Left lung (tissue), 10 donors: ENCODE results near the gene ARHGAP10. TPM values are rescaled to one million over a fixed set of nuclear protein-coding genes. Genes with fewer than 3 reads are reported as not detected.
A peak's percentile ranks its signal among the peaks of the same experiment; 100 is the strongest.

Source experiments
- ATAC-seq: fragments of 200-7000 bp; cut with Tn5 transposase; one replicate; pipeline ENCODE4 v1.9.1; 2020; ENCODE audit warnings: moderate library complexity
- DNase-seq, 4 donors: peaks; one replicate each; pipeline ENCODE4 v3.0.0-alpha.2; 2013 to 2020
- H3K27ac ChIP-seq, 2 donors: fragments of 200-600 bp; sonication (generic) in 1 of 2; one replicate each; pipeline versions ENCODE4 v1.5.0 to v1.8.0; 2020 to 2021
- H3K27me3 ChIP-seq, 2 donors: fragments of 200-600 bp; sonication (generic) in 1 of 2; one replicate each; pipeline versions ENCODE4 v1.5.0 to v1.8.0; 2020 to 2021
- H3K36me3 ChIP-seq, 2 donors: fragments of 200-600 bp; sonication (generic) in 1 of 2; one replicate each; pipeline versions ENCODE4 v1.5.0 to v1.8.0; 2020 to 2021
- H3K4me1 ChIP-seq, 2 donors: fragments of 200-600 bp; one replicate each; pipeline ENCODE4 v1.8.0; 2021
- H3K4me3 ChIP-seq, 2 donors: fragments of 200-600 bp; sonication (generic) in 1 of 2; one replicate each; pipeline versions ENCODE4 v1.5.0 to v1.8.0; 2020 to 2021; ENCODE audit warnings: mild to moderate bottlenecking in 1 of 2
- H3K9me3 ChIP-seq, 2 donors: fragments of 200-600 bp; sonication (generic) in 1 of 2; one replicate each; pipeline versions ENCODE4 v1.5.0 to v1.8.0; 2020 to 2021
- intact Hi-C, 2 donors: fragments of 100-400 bp; cut with DNase I; formaldehyde crosslinking; loops; one replicate each; pipeline versions ENCODE4 v1.11.2 to v1.14.2; 2022
- polyA plus RNA-seq, 6 donors: library from polyadenylated mRNA; unstranded; fragments of 120-200 nt; gene quantifications; one replicate each; pipeline ENCODE4 v1.2.1, GENCODE V29; 2013; ENCODE audit not compliant: insufficient read length in 6 of 6
- total RNA-seq, 2 donors: library from RNA; stranded (reverse); fragmentation: NEBNext Ultra II Directional; extraction: Animal tissue kit (Norgen Biotek cat#: 25700); gene quantifications; one replicate each; pipeline ENCODE4 v1.2.1, GENCODE V29; 2021
- TF ChIP-seq, protein P1 (sequence below), 2 donors: fragments of 200-600 bp; sonication (generic) in 1 of 2; IDR thresholded peaks; one replicate each; pipeline versions ENCODE4 v1.5.0 to v1.8.0; 2021; ENCODE audit warnings: antibody characterized with exemption in 2 of 2
- donor health status: DM: no; HTN: yes; CAD: no.
- donor health status: DM: no; HTN: no; CAD: no.

Gene ARHGAP10
- total and polyA plus RNA-seq, 8 donors, result 11.6 to 25.4 (median 14.2) TPM

DNA sequence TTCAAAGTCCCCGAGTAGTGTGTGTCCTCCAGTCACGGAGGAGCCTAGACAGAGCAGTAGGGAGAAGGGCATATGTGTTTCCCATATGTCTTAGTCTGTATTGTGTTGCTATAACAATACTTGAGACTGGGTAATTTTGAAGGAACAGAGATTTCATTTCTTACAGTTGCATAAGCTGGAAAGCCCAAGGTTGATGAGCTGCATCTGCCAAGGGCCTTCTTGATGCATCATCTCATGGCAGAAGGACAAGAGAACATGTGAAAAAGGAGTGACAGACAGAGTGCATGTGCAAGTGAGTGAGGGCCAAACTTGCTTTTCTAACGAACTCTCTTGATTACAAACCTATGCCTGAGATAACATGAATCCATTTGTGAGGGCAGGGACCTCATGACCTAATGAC, 243.4 kb downstream of the ARHGAP10 start:
- TF ChIP-seq, protein P1, sequence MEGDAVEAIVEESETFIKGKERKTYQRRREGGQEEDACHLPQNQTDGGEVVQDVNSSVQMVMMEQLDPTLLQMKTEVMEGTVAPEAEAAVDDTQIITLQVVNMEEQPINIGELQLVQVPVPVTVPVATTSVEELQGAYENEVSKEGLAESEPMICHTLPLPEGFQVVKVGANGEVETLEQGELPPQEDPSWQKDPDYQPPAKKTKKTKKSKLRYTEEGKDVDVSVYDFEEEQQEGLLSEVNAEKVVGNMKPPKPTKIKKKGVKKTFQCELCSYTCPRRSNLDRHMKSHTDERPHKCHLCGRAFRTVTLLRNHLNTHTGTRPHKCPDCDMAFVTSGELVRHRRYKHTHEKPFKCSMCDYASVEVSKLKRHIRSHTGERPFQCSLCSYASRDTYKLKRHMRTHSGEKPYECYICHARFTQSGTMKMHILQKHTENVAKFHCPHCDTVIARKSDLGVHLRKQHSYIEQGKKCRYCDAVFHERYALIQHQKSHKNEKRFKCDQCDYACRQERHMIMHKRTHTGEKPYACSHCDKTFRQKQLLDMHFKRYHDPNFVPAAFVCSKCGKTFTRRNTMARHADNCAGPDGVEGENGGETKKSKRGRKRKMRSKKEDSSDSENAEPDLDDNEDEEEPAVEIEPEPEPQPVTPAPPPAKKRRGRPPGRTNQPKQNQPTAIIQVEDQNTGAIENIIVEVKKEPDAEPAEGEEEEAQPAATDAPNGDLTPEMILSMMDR (IDR thresholded peaks at IDR 0.05), result no peak
- no peaks in the 10 kb centered on the region for H3K9me3 ChIP-seq
- DNase-seq (no peak), ATAC-seq (no peak)
- no peak overlapping the region for H3K27ac ChIP-seq
- H3K27me3 ChIP-seq, result no peaks in the 10 kb centered on the region
- H3K4me3 ChIP-seq, result no peak overlapping the region
- H3K4me1 ChIP-seq, result no peaks in the 10 kb centered on the region
- intact Hi-C loops, result no loop called here
- H3K36me3 ChIP-seq, result no peaks in the 10 kb centered on the region

DNA sequence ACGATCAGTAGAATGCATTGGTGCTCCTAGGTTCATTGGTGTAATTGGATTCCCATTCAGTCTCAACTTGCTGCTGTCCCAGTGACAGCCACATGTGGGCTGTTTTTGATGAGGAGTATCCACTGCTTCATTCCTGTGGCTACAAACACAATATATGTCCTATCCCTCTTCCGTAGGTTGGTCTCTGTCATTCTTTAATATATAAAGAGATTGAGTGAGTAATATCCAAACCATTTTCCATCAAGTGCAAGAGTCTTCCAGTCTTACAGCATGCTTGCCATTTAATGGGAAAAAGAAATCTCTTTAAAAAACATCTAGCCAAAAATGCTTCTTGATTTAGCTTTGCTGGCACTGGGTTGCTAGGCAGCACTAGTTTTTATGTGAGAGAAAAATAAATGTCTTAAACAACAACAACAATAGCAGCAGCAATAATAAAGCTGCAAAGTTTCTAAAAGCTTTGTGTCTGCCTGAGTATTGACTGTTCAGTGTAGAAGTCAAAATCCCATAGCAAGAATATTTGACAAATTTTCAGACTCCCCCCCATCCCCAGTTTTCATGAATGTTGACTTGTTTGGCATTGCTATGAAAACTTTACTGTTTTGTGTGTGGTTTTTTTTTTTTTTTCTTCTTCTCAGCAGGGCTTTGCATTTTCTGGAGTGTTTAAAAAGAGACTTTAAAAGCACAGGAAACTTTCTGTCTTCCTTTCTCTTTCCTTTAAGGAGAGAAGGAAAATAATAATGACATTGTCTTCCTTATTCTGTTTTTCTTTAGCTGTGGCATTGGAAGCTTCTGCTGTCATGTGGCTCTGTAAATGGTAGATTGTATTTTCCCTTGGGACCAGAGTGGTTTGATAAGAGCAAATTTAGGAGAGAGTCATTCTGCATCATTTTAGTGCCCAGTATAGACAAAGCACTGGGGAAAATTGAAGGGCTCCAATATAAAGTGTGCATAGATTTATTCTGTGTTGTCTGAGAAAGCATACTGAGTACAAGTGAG, 244.3 kb downstream of the ARHGAP10 start:
- no peak overlapping the region for H3K4me3 ChIP-seq
- H3K4me1 ChIP-seq, result no peaks in the 10 kb centered on the region
- intact Hi-C loops, result no loop called here
- no peak for DNase-seq
- TF ChIP-seq, protein P1 (IDR thresholded peaks at IDR 0.05), result no peak
- no peaks in the 10 kb centered on the region for H3K36me3 ChIP-seq
- H3K27ac ChIP-seq, result no peak overlapping the region
- H3K27me3 ChIP-seq, result no peaks in the 10 kb centered on the region
- no peak for ATAC-seq
- H3K9me3 ChIP-seq, result no peaks in the 10 kb centered on the region

DNA sequence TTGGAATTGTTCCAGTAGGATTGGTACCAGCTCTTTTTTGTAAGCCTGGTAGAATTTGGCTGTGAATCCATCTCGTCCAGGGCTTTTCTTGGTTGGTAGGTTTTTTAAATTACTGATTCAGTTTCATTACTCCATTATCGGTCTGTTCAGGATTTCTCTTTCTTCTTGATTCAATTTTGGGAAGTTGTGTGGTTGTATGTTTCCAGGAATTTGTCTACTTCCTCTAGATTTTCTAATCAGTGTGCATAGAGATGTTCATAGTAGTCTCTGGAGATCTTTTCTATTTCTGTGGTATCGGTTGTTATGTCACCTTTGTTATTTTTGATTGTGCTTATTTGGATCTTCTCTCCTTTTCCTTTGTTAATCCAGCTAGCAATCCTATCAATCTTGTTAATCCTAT, 248.7 kb downstream of the ARHGAP10 start:
- no peak overlapping the region for H3K27ac ChIP-seq
- H3K36me3 ChIP-seq, result no peaks in the 10 kb centered on the region
- TF ChIP-seq, protein P1 (IDR thresholded peaks at IDR 0.05), result no peak
- no peaks in the 10 kb centered on the region for H3K27me3 ChIP-seq
- no peak for ATAC-seq
- H3K9me3 ChIP-seq, result no peaks in the 10 kb centered on the region
- no peaks in the 10 kb centered on the region for H3K4me1 ChIP-seq
- intact Hi-C loops, result no loop called here
- no peak overlapping the region for H3K4me3 ChIP-seq
- no peak for DNase-seq

GRCh38 chr4:147981305-147981704, 249.4 kb downstream of the ARHGAP10 start:
- Histone ChIP-seq H3K36me3 (no peaks in the 10 kb centered on the region), H3K27me3 (no peaks in the 10 kb centered on the region), H3K4me1 (no peaks in the 10 kb centered on the region), H3K27ac (no peak overlapping the region), H3K4me3 (no peak overlapping the region), H3K9me3 (no peaks in the 10 kb centered on the region)
- DNase-seq, result no peak
- no peak for ATAC-seq
- TF ChIP-seq, protein P1 (IDR thresholded peaks at IDR 0.05), result no peak
- intact Hi-C loops, result no loop called here

DNA sequence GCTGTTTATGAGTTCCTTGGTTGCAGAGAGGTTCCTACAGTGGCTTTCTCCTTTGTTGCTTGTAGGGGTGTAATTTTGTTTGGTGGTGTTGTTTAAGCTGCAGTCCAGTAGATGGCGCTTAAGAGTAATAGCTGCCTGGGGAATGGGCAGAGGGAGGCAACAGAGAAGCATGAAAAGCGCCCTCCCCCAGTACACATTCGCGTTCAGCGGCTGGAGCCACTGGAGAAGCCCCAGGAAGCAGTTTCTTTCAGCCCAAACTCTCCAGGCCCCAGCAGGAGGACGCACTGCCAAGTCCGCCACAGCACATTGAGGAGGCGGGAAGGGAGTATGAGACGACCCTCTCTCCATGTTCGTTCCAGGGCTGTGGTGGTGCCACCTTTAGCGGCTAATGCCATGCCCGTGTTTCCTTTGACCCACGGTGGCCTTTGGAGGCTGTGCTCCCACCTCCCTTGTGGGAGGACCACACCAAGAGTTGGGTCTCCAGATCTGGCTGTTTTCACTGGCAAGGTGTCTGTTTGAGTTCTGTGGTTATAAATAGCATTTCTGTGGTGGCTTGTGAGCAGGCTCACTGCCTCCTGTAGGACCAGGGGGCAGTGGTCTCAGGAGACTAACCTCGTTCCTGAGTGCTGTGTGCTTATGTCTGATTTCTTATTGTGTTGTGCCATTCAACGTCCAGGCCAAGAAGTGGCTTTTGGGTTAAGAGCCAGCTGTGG, 252.3 kb downstream of the ARHGAP10 start:
- DNase-seq (no peak), ATAC-seq (peak; percentile 84)
- Histone ChIP-seq H3K4me1 (no peaks in the 10 kb centered on the region), H3K36me3 (no peaks in the 10 kb centered on the region), H3K9me3 (no peaks in the 10 kb centered on the region), H3K4me3 (no peak overlapping the region), H3K27ac (no peak overlapping the region), H3K27me3 (no peaks in the 10 kb centered on the region)
- intact Hi-C loops, result no loop called here
- TF ChIP-seq, protein P1 (IDR thresholded peaks at IDR 0.05), result peak; percentile 35 to 47
